Measurements from ENCODE around the gene AWAT1. TPM values are rescaled to one million over a fixed set of nuclear protein-coding genes. Genes with fewer than 3 reads are reported as not detected.

AWAT1 gene
- total RNA-seq (2014; rRNA removed) (not detected in 2 replicates), Bru-seq, nascent RNA (not detected), BruChase-seq, experiment 1, labeled RNA remaining after a 6-hour chase (not detected), BruChase-seq, experiment 2, labeled RNA remaining after a 2-hour chase (percentile 9 among the genes with signal in this experiment)
- long read RNA-seq = 0 reads

DNA sequence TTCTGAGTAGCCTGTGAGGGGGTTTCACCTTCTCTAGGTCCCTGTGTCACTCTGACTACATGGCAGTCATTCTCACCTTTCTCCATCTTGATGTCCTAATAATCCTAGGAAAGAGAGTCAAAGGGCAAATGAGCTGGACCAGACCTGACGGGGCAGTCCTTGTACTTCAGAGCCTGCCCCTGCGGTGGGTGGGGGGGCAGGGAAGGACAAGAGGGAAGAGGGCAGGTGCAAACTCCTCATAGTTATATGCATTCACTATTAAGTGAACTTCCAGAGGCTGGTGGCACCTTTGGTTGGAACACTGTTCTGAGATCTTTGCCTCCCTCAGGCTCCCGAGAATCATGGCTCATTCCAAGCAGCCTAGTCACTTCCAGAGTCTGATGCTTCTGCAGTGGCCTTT lies at the start of gene AWAT1:
Gene AWAT1, plus strand, starts transcription at position 301 of the 400 bp plus-strand sequence. Its CDS starts 41 bp downstream, at position 342.
- no peaks in the 10 kb centered on the region for H3K9me3 ChIP-seq (ENCODE audit: low read length)
- H3K9ac ChIP-seq (ENCODE audit: low read length) = no peak within 1 kb of the TSS
- H3K79me2 ChIP-seq (ENCODE audit: low read length) = no peaks in the 10 kb centered on the region
- no peak within 1 kb of the TSS for H3K27ac ChIP-seq (ENCODE audit: low read length)
- peak; percentile 20 for DNase-seq
- H3K9me2 ChIP-seq (replicated peaks; ENCODE audit: low read length) = no peaks in the 10 kb centered on the region
- H3K27me3 ChIP-seq (ENCODE audit: low read length) = no peaks in the 10 kb centered on the region
- no peaks in the 10 kb centered on the region for H3F3A ChIP-seq (ENCODE audit: low read length, unreplicated experiment)
- TF ChIP-seq, protein P1, sequence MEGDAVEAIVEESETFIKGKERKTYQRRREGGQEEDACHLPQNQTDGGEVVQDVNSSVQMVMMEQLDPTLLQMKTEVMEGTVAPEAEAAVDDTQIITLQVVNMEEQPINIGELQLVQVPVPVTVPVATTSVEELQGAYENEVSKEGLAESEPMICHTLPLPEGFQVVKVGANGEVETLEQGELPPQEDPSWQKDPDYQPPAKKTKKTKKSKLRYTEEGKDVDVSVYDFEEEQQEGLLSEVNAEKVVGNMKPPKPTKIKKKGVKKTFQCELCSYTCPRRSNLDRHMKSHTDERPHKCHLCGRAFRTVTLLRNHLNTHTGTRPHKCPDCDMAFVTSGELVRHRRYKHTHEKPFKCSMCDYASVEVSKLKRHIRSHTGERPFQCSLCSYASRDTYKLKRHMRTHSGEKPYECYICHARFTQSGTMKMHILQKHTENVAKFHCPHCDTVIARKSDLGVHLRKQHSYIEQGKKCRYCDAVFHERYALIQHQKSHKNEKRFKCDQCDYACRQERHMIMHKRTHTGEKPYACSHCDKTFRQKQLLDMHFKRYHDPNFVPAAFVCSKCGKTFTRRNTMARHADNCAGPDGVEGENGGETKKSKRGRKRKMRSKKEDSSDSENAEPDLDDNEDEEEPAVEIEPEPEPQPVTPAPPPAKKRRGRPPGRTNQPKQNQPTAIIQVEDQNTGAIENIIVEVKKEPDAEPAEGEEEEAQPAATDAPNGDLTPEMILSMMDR (conservative IDR thresholded peaks at IDR 0.05; ENCODE audit: low read depth, low read length) = no peak
- TF ChIP-seq EZH2phosphoT487 (IDR thresholded peaks at IDR 0.05; ENCODE audit: borderline replicate concordance, low read length) (no peak), EZH2 (IDR thresholded peaks at IDR 0.05; ENCODE audit: low read length, unreplicated experiment) (no peak)
- H3K4me2 ChIP-seq (ENCODE audit: low read length) = no peak within 1 kb of the TSS
- H3K4me1 ChIP-seq (ENCODE audit: insufficient read depth, low read length) = peaks cover 6% of the 10 kb centered on the region
- H3K4me3 ChIP-seq (ENCODE audit: low read length) = no peak within 1 kb of the TSS
- intact Hi-C loops (cut with micrococcal nuclease) = no loop called here
- no peak within 1 kb of the TSS for H2AFZ ChIP-seq (ENCODE audit: low read length)
- ChIA-PET CTCF (no interaction called here), POLR2A (ENCODE audit: unreplicated experiment) (no interaction called here)
- BruUV-seq (replicated peaks) = no TSS peak
- ATAC-seq = no peak
- no peaks in the 10 kb centered on the region for H3K36me3 ChIP-seq (ENCODE audit: low read depth, low read length)
- no peaks in the 10 kb centered on the region for H4K20me1 ChIP-seq (ENCODE audit: low read length)

DNA sequence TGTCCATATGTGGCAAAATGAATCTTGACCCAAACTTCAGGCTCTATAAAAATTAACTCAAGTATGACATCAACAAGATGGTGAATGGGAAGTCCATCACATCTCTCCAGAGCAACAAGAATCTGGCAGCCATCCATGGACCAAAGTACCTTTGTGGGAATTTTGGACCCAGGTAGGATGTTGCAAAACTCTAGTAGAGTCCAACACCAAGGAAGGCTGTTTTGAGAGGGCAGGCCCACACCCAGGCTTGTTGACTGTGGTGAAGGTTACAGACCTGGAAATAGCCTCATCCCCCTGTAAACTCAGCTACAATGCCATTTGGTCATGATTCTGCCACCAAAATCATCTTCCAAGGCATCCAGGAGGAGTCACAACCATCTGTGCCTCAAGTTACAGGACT lies 44.2 kb upstream of the AWAT1 start:
- no peak overlapping the region for H3K9ac ChIP-seq (ENCODE audit: low read length)
- no peaks in the 10 kb centered on the region for H4K20me1 ChIP-seq (ENCODE audit: low read length)
- no peaks in the 10 kb centered on the region for H3K4me1 ChIP-seq (ENCODE audit: insufficient read depth, low read length)
- no peaks in the 10 kb centered on the region for H3K9me3 ChIP-seq (ENCODE audit: low read length)
- ATAC-seq = no peak
- no TSS peak for BruUV-seq (replicated peaks)
- no peaks in the 10 kb centered on the region for H3K27me3 ChIP-seq (ENCODE audit: low read length)
- no peak overlapping the region for H2AFZ ChIP-seq (ENCODE audit: low read length)
- CTCF ChIA-PET = no interaction called here
- H3K79me2 ChIP-seq (ENCODE audit: low read length) = no peaks in the 10 kb centered on the region
- no peak overlapping the region for H3K4me3 ChIP-seq (ENCODE audit: low read length)
- H3K9me2 ChIP-seq (replicated peaks; ENCODE audit: low read length) = no peaks in the 10 kb centered on the region
- H3F3A ChIP-seq (ENCODE audit: low read length, unreplicated experiment) = no peaks in the 10 kb centered on the region
- H3K4me2 ChIP-seq (ENCODE audit: low read length) = no peak overlapping the region
- POLR2A ChIA-PET (ENCODE audit: unreplicated experiment) = no interaction called here
- TF ChIP-seq, protein P1 (conservative IDR thresholded peaks at IDR 0.05; ENCODE audit: low read depth, low read length) = no peak
- TF ChIP-seq EZH2phosphoT487 (IDR thresholded peaks at IDR 0.05; ENCODE audit: borderline replicate concordance, low read length) = no peak
- TF ChIP-seq EZH2 (IDR thresholded peaks at IDR 0.05; ENCODE audit: low read length, unreplicated experiment) = no peak
- no peak for DNase-seq
- no peak overlapping the region for H3K27ac ChIP-seq (ENCODE audit: low read length)
- intact Hi-C loops (cut with micrococcal nuclease) = no loop called here
- H3K36me3 ChIP-seq (ENCODE audit: low read depth, low read length) = no peaks in the 10 kb centered on the region

DNA sequence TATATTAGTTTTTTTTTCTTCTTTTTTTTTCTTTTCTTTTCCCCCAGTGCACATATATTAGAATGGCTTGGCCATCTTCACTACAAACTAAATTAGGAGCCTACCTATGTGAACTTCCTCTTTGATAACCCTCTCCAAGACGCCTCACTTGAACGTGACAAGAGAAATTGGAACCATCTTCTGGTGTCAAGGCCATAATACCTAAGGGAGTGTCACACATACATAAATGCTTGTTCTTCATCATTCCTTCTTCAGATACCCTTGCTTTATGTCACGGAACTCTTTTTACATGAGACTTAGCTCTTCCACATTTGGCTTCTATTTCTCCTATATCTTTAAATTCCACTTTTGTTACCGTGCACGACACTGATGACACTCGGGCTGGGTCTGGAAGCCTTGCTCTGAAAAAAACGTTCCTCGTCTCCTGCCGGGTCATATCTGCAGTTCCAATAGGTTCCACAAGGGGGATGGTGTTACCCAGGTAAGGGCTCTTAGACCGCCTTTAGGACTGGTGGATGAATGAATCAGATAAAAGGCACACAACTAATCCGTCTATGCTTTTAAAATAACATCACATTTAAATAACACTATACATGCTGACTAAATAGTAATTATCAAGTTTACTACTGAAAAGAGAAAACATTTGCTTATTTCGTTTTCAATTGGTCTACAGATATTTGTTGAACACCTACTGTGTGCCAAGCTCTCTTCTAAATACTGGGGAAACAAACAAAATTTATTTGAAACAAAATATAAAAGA lies 37.3 kb upstream of the AWAT1 start:
- Histone ChIP-seq H3F3A (ENCODE audit: low read length, unreplicated experiment) (no peaks in the 10 kb centered on the region), H3K4me1 (ENCODE audit: insufficient read depth, low read length) (no peaks in the 10 kb centered on the region), H3K9ac (ENCODE audit: low read length) (no peak overlapping the region), H3K27me3 (ENCODE audit: low read length) (no peaks in the 10 kb centered on the region), H2AFZ (ENCODE audit: low read length) (peak overlapping the region; percentile 54), H3K4me3 (ENCODE audit: low read length) (0 out of 2 replicates have a peak overlapping the region, but pooled peaks have one; percentile 3), H4K20me1 (ENCODE audit: low read length) (no peaks in the 10 kb centered on the region), H3K4me2 (ENCODE audit: low read length) (peak overlapping the region; percentile 36), H3K79me2 (ENCODE audit: low read length) (no peaks in the 10 kb centered on the region), H3K36me3 (ENCODE audit: low read depth, low read length) (no peaks in the 10 kb centered on the region), H3K9me2 (replicated peaks; ENCODE audit: low read length) (no peaks in the 10 kb centered on the region), H3K27ac (ENCODE audit: low read length) (no peak overlapping the region), H3K9me3 (ENCODE audit: low read length) (no peaks in the 10 kb centered on the region)
- peak; percentile 88 for DNase-seq
- CTCF ChIA-PET = interaction anchor here (0.5 kb wide), 1 partner anchor 64 kb away, joined by 5 read pairs; the partner anchor contains the start of gene IGBP1
- peak; percentile 86 for ATAC-seq
- intact Hi-C loops (cut with micrococcal nuclease) = loop anchor here (1.0 to 2.0 kb wide), 2 partner anchors 28 to 66 kb away; no protein-coding TSS in a partner anchor
- POLR2A ChIA-PET (ENCODE audit: unreplicated experiment) = no interaction called here
- no peak for TF ChIP-seq EZH2 (IDR thresholded peaks at IDR 0.05; ENCODE audit: low read length, unreplicated experiment)
- TF ChIP-seq, protein P1 (conservative IDR thresholded peaks at IDR 0.05; ENCODE audit: low read depth, low read length) = peak; percentile 82
- no peak for TF ChIP-seq EZH2phosphoT487 (IDR thresholded peaks at IDR 0.05; ENCODE audit: borderline replicate concordance, low read length)
- BruUV-seq (replicated peaks) = no TSS peak

Data from PC-3 (cell line).